OCI-LY1 (cell line): ENCODE measurements around the gene DUSP6.

Source experiments
- H2AFZ ChIP-seq: fragments of 200-600 bp; sonication (generic), shearing (Covaris generic); 2 replicates; pipeline ENCODE4 v1.6.0; 2014; ENCODE audit warnings: antibody characterized with exemption, mild to moderate bottlenecking, low read length
- H3F3A ChIP-seq: fragments of 200-600 bp; sonication (generic), shearing (Covaris generic); 2 replicates; pipeline ENCODE4 v1.6.0; 2014; ENCODE audit warnings: mild to moderate bottlenecking, antibody characterized with exemption, low read length, moderate library complexity; ENCODE audit not compliant: insufficient read depth
- H3K27ac ChIP-seq: fragments of 200-600 bp; sonication (generic); 2 replicates; pipeline ENCODE4 v1.5.1; 2014; ENCODE audit warnings: low read length, mixed run types, mild to moderate bottlenecking, low read depth; ENCODE audit not compliant: poor library complexity, severe bottlenecking
- H3K27me3 ChIP-seq: fragments of 200-600 bp; sonication (generic); 2 replicates; pipeline ENCODE4 v1.6.0; 2014; ENCODE audit warnings: antibody characterized with exemption, mild to moderate bottlenecking, low read length, moderate library complexity; ENCODE audit not compliant: insufficient read depth
- H3K36me3 ChIP-seq: fragments of 200-600 bp; sonication (generic); 2 replicates; pipeline ENCODE4 v1.6.1; 2014; ENCODE audit warnings: mild to moderate bottlenecking, antibody characterized with exemption, low read length, moderate library complexity, mixed read lengths; ENCODE audit not compliant: insufficient read depth
- H3K4me1 ChIP-seq: fragments of 200-600 bp; sonication (generic); 2 replicates; pipeline ENCODE4 v1.5.1; 2014; ENCODE audit warnings: mild to moderate bottlenecking, low read length, moderate library complexity; ENCODE audit not compliant: insufficient read depth, severe bottlenecking
- H3K4me2 ChIP-seq: fragments of 200-600 bp; sonication (generic), shearing (Covaris generic); 2 replicates; pipeline ENCODE4 v1.6.1; 2014; ENCODE audit warnings: low read length
- H3K4me3 ChIP-seq: fragments of 200-600 bp; sonication (generic); 2 replicates; pipeline ENCODE4 v1.5.1; 2014; ENCODE audit warnings: low read length, low read depth, mild to moderate bottlenecking, mixed read lengths; ENCODE audit not compliant: poor library complexity, severe bottlenecking
- H3K79me2 ChIP-seq: fragments of 200-600 bp; shearing (Covaris generic); 2 replicates; pipeline ENCODE4 v1.6.1; 2016; ENCODE audit warnings: mixed run types, low read length, mixed read lengths; ENCODE audit not compliant: insufficient read depth
- H3K9ac ChIP-seq: fragments of 200-600 bp; sonication (generic), shearing (Covaris generic); 2 replicates; pipeline ENCODE4 v1.6.1; 2014; ENCODE audit warnings: mild to moderate bottlenecking, low read length, mixed read lengths
- H3K9me2 ChIP-seq: fragments of 200-600 bp; sonication (generic), shearing (Covaris generic); 2 replicates; pipeline ENCODE4 v1.6.1; 2014; ENCODE audit warnings: low read depth, mild to moderate bottlenecking, low read length, mixed read lengths
- H3K9me3 ChIP-seq: fragments of 200-600 bp; shearing (Covaris generic); 2 replicates; pipeline ENCODE4 v1.6.1; 2014; ENCODE audit warnings: low read length, mixed read lengths
- H4K20me1 ChIP-seq: fragments of 200-600 bp; sonication (generic), shearing (Covaris generic); 2 replicates; pipeline ENCODE4 v1.6.0; 2016; ENCODE audit warnings: mild to moderate bottlenecking, low read length; ENCODE audit not compliant: insufficient read depth
- EZH2 ChIP-seq: fragments of 200-600 bp; sonication (generic), shearing (Covaris generic); IDR thresholded peaks from 2 replicates; pipeline ENCODE4 v1.8.0; 2017; ENCODE audit warnings: borderline replicate concordance, mixed run types, mild to moderate bottlenecking, antibody characterized with exemption, low read length, moderate library complexity, mixed read lengths
- TF ChIP-seq, protein P1 (sequence below): fragments of 200-600 bp; sonication (generic), shearing (Covaris generic); IDR thresholded peaks from 2 replicates; pipeline ENCODE4 v1.5.1; 2017; ENCODE audit warnings: mild to moderate bottlenecking, antibody characterized with exemption, low read length, moderate library complexity, mixed read lengths

DUSP6 gene

DNA sequence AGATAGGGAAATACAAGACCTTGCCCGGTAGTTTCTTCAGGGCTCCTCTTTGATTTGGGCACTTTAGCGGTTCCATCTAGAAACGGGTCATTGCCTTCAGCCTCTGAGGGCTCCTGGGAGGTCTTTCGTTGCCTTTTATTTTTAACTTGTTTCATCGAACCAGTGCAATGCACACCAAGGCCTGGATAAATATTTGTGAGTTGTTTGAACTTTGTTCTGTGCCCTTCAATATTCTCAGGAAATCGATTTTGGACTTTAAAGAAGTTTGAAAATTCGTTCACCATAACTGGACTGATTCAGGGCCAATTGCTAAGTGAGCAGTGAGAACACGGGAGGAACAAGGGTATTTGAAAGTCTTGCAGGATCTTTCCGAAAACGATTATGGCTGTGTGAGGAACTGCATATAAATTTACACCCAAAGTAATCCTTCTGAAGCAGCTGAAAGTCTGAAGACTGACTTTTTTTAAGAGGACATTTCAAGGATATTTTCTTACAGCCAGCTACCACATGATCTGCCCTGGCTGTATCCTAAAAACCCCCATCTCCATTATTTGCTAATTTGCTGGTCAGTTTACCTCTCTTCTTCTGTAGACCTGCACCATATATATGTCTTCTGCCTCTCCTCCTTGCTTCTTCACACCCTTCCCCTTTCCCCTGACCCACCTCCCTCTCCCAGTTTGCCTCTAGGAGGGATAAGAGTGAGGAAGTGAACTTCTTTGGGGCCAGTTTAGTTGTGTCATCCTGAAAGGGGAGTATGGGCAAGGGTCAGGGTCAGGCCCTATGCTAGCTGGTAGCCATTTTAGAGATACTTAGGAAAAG lies 8.0 kb downstream of the DUSP6 start:
- peaks cover 24% of the 10 kb centered on the region for H3K4me1 ChIP-seq
- no peak overlapping the region for H3K4me2 ChIP-seq
- no peaks in the 10 kb centered on the region for H3K27me3 ChIP-seq
- H2AFZ ChIP-seq: no peak overlapping the region
- H4K20me1 ChIP-seq: no peaks in the 10 kb centered on the region
- H3K9me3 ChIP-seq: no peaks in the 10 kb centered on the region
- H3K27ac ChIP-seq: no peak overlapping the region
- TF ChIP-seq, protein P1, sequence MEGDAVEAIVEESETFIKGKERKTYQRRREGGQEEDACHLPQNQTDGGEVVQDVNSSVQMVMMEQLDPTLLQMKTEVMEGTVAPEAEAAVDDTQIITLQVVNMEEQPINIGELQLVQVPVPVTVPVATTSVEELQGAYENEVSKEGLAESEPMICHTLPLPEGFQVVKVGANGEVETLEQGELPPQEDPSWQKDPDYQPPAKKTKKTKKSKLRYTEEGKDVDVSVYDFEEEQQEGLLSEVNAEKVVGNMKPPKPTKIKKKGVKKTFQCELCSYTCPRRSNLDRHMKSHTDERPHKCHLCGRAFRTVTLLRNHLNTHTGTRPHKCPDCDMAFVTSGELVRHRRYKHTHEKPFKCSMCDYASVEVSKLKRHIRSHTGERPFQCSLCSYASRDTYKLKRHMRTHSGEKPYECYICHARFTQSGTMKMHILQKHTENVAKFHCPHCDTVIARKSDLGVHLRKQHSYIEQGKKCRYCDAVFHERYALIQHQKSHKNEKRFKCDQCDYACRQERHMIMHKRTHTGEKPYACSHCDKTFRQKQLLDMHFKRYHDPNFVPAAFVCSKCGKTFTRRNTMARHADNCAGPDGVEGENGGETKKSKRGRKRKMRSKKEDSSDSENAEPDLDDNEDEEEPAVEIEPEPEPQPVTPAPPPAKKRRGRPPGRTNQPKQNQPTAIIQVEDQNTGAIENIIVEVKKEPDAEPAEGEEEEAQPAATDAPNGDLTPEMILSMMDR: no peak
- no peak for TF ChIP-seq EZH2
- H3K9ac ChIP-seq: no peak overlapping the region
- no peaks in the 10 kb centered on the region for H3F3A ChIP-seq
- H3K9me2 ChIP-seq: no peaks in the 10 kb centered on the region
- no peak overlapping the region for H3K4me3 ChIP-seq
- no peaks in the 10 kb centered on the region for H3K36me3 ChIP-seq
- no peaks in the 10 kb centered on the region for H3K79me2 ChIP-seq

DNA sequence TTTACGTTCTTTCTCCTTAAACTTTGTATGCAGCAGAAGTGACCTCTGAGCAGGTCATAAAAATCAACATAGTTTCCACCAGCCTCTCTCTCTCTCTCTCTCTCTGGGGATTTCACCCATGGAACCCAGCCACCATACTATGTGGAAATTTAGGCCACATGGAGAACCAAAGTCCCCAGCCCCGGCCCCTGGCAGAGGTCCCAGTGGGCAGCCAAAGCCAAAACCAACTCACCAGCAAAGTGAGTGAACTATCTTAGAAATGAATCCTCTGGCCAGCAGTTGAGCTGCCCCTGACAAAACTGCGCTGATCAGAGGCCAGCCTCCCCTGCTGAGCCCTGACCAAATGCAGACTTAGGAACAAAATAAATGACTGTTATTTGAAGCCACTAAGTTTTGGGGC lies 9.2 kb downstream of the DUSP6 start:
- Histone ChIP-seq H3K4me3 (no peak overlapping the region), H3K4me2 (no peak overlapping the region), H3K9ac (no peak overlapping the region), H3K27ac (no peak overlapping the region), H3K4me1 (peaks cover 24% of the 10 kb centered on the region), H3K79me2 (no peaks in the 10 kb centered on the region), H3K9me2 (no peaks in the 10 kb centered on the region), H3K9me3 (no peaks in the 10 kb centered on the region), H3F3A (no peaks in the 10 kb centered on the region), H4K20me1 (no peaks in the 10 kb centered on the region), H3K36me3 (no peaks in the 10 kb centered on the region), H2AFZ (no peak overlapping the region), H3K27me3 (no peaks in the 10 kb centered on the region)
- TF ChIP-seq, protein P1: no peak
- TF ChIP-seq EZH2: no peak

DNA sequence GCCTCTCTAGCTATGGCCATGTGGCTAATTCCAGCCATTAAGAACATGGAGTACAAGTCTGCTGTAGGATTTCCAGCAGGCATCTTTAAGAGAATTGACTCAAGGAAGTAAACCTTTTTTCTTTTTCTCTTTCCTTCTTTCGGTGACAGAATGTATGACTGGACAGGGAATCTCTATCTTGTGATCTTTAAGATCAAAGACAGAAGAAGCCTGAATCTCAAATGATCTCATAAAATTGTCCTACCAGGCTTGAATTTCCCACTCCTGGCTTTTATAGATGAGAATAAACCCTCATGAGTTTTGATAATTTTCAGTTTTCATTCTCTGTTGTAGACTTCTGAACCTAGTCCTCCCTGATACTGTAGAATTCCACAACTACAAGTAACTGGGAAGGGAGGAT lies 11.4 kb downstream of the DUSP6 start:
- Histone ChIP-seq H3K36me3 (no peaks in the 10 kb centered on the region), H3F3A (no peaks in the 10 kb centered on the region), H3K9me3 (no peaks in the 10 kb centered on the region), H3K9ac (no peak overlapping the region), H3K4me1 (peaks cover 8% of the 10 kb centered on the region), H3K4me3 (no peak overlapping the region), H3K27ac (no peak overlapping the region), H3K4me2 (no peak overlapping the region), H3K9me2 (no peaks in the 10 kb centered on the region), H3K27me3 (no peaks in the 10 kb centered on the region), H4K20me1 (no peaks in the 10 kb centered on the region), H2AFZ (no peak overlapping the region), H3K79me2 (no peaks in the 10 kb centered on the region)
- TF ChIP-seq EZH2: no peak
- TF ChIP-seq, protein P1: no peak
